PC-9 (cell line): Measurements from ENCODE around the gene TMEM254.

Source experiments
- CTCF ChIP-seq: fragments of 200-600 bp; sonication (generic); conservative IDR thresholded peaks from 2 replicates; pipeline ENCODE4 v1.6.1; 2017; ENCODE audit warnings: mixed run types, antibody characterized with exemption, mild to moderate bottlenecking, moderate library complexity
- EZH2 ChIP-seq: fragments of 200-600 bp; sonication (generic); IDR thresholded peaks from 2 replicates; pipeline ENCODE4 v1.8.0; 2017; ENCODE audit warnings: antibody characterized with exemption, low read depth

- TF ChIP-seq EZH2 (no peak), CTCF (no peak)
Measured at GRCh38 chr10:80108576-80109239, 30.2 kb downstream of the TMEM254 start.
